HG03457 (cell line): ENCODE results near the gene SLC8A1.

Experiments used
- ATAC-seq: cut with Tn5 transposase; IDR thresholded peaks from one replicate; pipeline ENCODE4 v1.9.1; 2021; ENCODE audit warnings: moderate number of reproducible peaks; ENCODE audit not compliant: unreplicated experiment

The SLC8A1 gene

DNA sequence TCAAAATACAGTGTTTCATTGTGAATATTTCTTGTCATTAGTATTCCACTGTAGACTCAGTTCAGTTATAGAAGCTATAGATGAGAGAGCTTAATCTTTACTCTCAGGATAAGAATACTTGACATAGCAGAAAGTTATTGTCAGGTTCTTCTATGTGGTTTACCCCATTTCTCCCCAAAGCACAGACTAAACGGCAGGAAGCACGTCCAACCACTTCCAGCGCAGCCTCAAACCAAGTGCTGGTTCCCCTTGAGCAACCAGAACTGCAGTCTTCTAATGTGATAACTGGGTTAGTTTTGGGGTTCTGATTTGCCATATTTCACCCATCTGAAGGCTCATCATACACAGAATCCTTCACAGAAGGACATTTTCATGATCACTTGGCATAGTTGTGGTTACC lies 324.7 kb downstream of the SLC8A1 start:
- ATAC-seq: no peak

DNA sequence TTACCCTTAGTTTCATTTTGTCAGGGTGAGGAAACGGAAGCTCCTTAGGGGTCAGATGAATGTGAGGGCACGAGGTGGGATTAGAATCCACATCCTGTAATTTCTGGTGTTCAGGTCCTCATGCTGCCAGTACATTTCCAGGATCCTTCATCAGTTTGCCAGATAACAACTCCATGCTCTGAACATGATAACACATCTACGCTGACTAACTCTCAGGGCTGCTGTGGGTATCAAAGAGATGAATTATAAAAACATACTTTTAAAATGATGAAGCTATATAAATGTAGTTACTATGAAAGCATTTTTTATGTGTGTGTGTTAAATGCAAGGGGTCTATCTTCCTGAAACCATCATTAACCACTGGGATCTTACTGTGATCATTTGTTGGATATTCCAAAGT lies 325.9 kb downstream of the SLC8A1 start:
- ATAC-seq: no peak

DNA sequence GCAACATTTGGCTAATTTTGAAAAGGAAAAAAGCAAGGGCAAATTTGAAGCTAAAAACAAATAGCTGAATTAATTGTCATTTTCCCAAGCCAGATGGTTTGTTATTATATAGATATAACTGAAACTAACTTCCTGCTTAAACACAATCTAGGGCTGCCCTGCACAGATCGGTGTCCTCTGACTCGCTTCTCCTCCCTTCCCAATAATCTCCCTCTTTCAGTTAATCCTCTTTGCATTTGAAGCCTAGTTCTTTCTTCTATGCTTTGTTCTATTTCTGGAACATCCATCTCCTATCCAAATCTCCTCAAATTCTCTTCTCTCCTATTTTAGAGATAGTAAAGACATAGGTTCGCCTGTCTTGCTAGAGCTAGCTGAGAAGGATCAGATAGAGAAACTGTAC lies 328.1 kb downstream of the SLC8A1 start:
- no peak for ATAC-seq

DNA sequence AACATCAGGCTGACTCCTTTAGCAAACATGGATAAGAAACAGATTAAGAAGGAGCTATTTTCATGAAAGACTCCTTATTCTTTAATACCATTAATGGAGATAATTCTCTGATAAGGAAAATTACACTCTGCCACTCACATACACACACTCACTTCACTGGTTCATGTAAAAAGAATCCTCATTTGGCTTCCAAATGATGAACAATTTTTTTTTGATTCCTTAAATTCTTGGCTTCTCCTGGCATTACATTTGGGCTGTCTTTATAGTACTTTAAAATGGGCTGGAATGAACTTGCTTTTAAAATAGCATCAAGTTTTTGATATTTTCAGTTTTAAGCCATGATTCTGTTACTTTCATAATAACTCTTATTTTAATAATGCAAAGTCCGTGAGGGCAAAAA lies 328.6 kb downstream of the SLC8A1 start:
- no peak for ATAC-seq

DNA sequence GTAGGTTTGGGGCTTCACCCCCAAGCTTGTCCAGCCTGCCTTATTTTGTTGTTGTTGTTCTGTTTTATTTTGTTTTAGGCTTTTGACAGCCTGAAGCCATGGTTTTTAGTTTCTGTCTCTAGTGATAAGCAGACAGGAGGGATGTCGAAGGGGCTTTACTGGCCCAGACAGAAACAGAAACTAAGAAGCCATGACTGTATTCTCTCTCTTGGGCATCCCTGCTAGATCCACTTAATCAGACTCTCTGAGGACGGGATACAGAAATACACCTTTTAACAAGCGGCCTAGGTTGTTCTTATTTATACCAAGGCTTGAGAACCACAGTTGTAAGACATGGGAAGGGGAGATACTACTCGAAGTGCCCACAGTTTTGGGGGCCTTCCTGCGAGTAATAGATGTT lies 330.9 kb downstream of the SLC8A1 start:
- ATAC-seq: no peak

DNA sequence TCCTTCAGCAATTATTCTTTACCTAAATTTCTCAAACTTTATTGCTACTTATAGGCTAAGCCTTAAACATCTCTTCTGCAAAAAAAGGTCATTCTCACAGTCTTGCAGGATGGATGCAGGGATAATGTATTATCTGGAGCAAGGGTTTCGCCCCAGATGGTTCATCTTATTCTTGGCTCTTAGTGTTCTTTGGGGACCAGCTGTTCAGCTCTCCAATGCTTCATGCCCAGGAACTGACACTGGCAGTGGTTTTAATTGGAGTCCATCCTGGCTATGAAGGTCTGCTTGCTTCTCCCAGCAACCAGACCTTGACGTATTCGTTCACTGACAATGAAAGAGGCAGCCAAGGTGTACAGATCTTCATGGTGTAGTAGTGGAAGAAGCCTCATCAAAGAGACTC lies 331.9 kb downstream of the SLC8A1 start:
- ATAC-seq: no peak

DNA sequence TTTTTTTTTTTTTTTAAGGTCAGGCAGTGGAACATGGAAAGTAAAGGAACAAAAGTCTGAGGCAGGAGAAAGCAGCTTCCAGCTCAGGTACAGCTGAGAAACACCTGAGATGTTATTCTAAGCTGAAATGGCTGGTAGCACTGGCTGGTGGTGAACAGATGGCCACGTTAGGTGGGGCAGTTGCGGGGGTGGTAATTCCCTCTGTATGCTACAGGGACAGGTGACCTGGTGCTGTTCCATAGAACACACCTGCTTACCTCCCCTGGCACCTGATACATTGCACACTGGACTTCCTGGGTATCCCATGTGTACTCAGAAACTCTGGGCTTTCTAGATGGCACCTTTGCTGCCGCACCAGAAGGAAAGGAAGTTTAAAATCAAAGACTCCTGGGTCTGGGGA lies 333.3 kb downstream of the SLC8A1 start:
- no peak for ATAC-seq

DNA sequence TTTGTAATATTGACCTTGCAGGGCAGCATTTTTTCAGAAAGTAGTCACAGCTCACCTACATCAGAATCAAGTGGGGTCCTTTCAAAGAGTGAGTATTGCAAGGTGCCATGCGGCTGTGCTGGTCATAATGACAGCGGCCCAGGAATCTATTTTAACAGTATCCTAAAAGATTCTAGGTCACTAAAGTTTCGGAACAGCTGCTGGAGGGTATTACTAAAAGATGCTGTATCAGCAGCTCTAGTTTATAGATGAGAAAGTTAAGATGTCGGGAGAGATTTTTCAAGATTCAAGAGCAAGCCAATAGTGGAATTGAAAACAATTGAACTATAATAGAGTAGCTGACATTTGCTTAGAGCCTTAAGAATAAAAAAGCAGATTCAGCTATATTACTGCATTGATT lies 336.0 kb downstream of the SLC8A1 start:
- no peak for ATAC-seq

DNA sequence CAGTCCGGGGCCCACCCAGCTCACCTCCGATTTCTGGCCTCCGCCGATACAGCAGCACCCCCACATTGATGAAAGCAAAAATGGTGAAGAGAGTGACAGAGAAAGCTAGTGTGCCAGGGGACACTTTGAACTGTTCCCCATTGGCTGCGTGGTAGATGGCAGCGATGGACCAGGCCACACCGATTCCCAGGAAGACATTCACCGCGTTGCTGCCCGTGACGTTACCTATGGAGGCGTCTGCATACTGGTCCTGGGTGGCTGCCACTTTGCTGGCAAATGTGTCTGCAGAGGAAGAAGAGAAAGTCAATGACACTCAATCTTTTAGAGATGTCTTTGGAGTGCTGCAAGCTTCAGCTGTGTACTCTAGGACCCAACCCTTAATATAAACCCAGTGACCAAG lies 336.5 kb downstream of the SLC8A1 start:
- no peak for ATAC-seq

DNA sequence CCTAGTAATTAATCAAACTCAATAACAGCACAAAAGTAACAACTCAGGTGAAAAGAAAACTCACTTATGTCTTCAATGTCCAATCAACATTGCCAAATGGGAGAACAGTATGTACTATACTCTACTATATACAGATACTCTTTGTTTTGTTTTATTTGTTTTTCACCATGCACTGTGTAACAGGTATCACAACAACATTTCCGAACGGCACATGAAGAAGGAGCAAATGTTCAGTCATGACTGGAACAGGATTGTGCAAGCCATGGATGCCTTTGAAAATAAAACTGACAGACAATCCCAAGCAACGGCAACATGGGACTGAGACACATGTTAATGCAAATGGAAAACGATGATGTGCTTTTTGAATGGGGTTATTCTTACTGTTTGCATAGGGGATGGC lies 337.9 kb downstream of the SLC8A1 start:
- ATAC-seq: no peak

DNA sequence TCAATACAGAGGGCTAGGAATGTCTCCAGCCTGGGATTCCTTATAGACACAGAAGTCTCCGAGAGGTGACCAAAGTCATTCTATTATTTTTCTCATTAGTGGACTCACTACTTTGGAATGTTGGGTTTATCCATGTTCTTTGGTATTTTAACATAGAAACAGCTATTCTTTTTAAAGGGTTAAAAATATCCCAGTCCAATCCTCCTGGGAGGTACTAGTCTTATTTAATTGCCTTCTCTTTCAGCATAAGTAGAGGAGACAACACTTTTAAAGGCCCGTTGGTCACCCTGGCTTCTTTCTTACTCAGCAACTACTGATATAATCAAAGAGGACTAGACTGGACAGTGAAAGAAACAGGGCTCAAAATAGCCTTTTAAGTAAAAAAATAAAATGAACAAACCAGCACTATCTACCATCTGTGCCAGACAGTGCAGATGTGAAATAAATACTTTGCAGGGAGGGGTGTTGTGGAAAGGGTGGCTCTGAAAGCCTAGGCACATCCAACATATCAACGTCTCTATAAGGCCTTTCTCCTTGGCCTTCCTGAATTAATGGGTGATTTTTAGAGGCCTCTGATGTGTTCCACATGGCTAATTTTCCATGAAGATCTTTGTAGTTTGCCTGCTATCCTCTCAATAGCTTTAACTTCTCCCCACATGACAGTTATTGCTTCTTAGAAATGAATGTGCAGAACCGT lies 338.5 kb downstream of the SLC8A1 start:
- ATAC-seq: no peak

DNA sequence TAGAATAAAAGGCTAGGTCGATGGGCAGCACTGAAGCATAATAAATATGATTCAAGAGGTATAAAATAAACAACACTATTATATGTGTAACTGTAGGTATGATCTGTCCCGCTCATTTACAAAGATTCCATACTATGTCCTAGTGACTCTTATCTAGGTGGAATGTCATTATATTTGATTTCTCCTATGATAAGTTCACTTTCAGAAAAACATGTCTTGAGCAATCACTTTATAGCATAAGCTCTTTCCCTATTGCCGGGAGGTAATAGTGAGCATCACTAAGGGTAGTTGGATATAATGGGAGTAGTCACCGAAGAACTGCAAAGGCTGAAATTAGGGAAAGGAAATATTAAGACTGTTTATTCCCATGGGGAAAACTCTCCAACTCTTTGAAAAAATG lies 342.5 kb downstream of the SLC8A1 start:
- no peak for ATAC-seq

DNA sequence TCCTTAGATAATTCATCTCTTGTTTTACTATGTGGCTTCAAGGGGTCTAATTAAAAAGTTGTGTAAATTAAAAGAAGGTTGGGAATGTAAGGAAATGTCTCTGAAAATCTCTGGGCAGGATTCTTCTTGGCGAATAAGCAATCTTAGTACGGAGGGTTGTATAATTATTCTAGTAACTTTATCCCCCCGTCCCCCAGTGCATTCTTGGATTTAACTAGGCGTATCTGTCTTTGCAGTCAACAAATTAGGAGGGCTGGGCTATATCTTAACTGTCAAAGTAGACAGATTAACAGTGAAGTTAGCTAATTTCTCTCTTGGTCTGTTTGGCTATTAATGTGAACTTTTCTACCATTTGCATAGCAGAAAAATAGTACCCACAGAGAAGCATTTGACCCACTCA lies 343.0 kb downstream of the SLC8A1 start:
- no peak for ATAC-seq

DNA sequence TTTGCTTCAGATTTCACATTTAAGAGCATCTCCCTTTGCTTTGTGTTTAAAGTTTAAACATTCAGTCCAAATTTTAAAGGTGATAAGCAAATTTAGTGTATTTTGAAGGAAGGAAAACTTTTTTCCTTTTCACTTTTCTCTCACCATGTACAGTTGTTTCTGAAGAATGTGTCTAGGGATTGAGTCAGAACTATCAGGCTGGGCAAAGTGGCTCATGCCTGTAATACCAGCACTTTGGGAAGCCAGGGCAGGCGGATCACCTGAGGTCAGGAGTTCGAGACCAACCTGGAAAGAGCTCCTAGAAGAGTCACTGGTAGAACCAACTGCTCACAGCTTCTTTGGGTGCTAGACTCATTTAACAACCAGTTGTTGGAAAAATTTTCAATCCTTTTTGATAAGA lies 345.8 kb downstream of the SLC8A1 start:
- no peak for ATAC-seq

DNA sequence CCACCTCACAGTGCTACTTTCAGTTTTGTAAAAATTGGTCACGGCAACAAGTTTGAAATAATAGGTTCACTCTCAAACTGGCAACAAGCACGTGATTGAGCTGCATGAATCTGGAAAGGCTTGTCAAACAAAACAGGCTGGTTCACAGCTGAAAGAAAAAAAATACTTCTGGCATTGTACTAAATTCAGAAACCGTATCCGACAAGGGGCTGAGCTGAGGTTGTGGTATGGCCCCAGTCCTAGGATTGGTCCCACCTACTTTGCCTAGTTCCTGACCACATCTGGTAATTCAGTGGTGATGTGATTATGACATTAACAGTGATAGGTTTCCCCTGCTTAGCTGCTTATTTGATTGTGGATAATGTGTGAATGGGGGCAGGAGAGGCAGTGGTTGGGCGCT lies 346.3 kb downstream of the SLC8A1 start:
- no peak for ATAC-seq

DNA sequence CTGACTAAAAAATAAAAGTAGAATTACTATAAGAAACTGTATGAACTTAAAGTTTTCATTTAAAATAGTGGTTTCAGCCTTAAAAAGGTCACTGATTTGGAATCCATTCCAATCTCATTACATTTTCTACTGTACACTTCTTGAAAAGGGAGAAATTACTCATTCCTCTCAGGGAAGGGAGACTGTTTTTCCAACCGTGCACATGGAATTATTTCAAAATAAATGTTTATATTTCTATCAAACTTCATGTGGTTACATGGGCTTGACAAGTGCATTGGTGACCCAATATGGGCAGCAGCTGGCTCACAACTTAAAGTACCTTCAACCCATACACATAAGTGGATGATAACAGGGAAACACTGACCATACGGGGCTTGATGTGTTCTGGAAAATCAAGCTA lies 348.3 kb downstream of the SLC8A1 start:
- ATAC-seq: no peak

DNA sequence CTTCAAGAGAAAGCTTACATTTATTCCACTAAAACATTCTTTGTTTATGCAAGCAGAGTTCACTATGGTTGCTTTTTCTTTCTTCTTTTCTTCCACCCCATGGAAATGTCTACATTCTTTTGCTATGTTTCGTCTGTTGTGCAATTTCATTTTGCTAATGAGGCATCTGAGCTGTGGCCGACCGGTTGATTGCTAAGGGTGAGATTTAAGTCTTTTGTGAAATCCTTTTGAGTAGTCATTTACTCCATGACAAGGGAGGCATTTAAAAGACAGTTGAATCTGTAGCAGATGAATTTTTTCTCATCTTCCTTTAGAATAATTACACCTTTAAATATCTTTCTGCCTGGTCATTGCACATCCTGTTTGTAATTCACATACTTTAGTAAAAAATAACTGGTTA lies 348.7 kb downstream of the SLC8A1 start:
- ATAC-seq: no peak

DNA sequence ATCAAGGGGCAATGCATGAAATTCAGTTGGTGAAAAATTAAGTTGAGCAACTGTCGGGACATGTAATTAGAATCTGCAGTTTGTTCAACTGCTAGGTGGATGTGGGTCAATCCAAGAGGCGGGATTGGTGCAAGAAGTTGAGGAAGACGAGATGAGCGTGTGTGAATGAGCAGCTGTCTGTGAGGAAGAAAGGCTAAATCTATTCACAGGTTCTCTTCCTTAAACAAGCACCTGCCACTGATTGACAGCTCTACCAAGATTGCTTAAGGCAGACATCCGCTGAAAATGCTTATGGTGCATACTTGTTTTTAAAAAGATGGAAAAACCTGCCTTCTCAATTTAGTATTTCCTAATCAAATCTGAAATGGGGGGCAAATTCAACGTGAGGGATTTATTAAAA lies 349.4 kb downstream of the SLC8A1 start:
- no peak for ATAC-seq

DNA sequence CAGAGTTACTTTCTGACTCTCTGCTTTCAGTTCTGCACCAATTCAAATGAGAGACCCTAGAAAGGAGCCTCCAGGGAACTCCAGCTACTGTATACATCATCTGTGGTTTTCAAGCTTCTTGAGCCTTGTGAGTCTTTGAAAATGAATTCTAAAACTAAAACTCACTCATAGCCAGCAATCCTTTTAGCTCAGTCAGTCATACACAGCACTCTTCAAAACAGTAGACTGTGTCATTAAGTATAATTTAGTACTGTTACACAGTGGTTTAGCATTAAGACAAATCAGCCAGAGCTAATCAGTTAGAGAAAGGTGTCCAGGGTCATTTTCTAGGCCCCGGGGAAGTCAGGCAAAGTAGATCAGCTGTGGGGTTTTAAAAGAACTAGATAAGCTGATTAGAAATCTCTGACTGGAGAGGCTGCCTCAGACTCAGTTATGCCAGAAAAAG lies 350.7 kb downstream of the SLC8A1 start:
- ATAC-seq: peak; percentile 63

DNA sequence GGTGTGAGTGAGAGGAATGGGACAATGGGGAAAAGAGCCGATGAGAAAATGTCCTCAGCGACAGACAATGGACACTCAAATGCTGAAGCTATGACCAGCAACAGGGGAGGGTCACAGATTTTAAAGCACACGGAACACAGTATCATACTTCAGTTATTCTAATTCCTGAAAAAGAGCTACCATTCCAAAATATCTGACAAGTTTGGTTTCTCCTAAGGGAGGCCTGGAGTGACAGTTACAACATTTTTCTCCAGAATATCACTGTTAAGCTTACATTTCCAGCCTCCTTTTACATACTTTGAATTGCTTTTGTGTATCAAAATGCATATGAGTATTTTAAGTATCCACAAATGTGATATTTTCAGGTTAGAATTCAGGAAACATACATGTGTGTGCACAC lies 351.2 kb downstream of the SLC8A1 start:
- no peak for ATAC-seq

DNA sequence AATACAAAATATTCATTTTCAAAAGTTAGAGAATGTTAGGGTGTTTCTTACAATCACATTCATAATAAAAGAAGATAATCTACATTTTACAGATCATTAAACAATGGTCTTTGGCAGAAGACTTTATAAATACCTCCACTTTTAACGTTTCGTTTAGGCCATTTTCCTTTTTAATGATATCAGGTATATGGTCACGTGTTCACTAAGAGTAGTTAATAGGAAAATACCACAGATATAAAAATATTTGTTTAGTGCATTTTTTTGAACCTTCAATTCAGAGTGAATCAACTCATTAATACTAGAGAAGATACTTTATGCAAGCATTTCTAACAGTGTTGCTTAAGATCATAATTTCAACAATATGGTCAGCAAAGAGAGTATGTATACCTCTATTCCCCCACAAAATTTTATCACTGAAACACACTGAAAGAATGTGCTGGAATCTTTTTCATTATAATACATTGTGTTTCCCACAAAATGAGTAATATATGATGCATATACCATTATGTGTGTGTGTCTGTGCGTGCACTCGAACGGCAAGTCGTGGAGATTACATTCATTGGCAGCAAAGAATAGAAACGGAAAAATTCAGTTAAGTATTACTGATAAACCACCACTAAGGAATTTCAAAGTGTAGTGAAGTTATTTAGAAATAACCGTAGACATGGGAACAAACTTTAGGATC lies 353.0 kb downstream of the SLC8A1 start:
- no peak for ATAC-seq

DNA sequence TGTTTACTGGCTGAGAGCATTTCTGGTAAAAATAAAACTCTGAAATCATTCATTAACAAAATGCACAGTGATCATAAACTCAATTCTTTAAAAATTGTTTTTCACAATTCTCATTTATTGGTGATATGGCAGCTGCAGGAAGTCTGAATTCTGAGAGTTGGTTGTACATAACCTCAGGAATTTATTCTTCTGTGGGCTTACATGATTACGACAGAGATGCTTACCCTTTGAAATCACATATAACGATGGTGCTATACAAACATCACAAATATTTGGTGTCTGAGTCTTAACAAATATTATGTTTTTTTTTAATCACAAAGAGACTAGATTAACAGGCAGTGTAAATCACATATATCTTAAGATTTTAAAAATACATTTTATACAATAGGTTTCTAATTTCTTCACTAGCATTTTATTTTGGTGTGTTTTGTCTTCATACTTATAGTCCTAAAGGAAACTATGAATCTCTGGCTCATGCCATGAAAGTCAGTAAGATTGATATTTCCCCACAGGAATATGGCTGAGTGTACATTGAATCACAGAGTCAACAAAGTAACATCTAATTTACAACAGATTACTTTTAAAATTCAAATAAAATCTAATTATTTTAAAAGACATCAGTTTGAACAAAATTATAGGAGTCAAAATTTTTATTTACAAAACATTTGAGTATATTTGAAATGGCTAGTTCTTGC lies 354.1 kb downstream of the SLC8A1 start:
- ATAC-seq: no peak
